ENCODE measurements around the gene ASIC2. TPM values are rescaled to one million over a fixed set of nuclear protein-coding genes. Genes with fewer than 3 reads are reported as not detected.

ASIC2 gene
- total RNA-seq, 1 donor from 2014 or later = 0.36 TPM

DNA sequence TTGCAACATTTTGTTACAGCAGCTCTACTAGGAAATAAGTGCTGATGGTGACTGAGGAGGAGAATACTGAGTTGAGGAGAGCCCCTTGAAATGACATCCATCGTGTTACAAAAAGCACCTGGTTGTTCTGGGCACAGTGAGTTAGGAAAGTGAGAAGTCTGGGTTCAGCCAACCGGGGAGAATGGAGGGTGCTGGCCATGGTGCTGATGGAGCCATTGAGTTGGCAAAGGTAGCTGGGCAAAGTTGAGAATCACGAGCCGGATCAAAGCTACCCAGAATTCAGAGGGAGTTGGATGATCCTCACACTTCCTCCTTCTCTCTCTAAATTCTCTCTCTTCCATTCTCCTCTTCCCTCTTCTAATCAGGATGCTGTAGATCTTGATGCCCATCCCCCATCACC, 35.0 kb upstream of the ASIC2 start:
- H3K79me2 ChIP-seq (ENCODE audit: insufficient read depth, low read length) = no peaks in the 10 kb centered on the region
- FAIRE-seq (no peak), DNase-seq (ENCODE audit: low read depth) (no peak)
- H3K4me3 ChIP-seq (ENCODE audit: insufficient read depth, low read depth, low read length) = no peak overlapping the region
- H2AFZ ChIP-seq (ENCODE audit: low read depth, low read length) = no peak overlapping the region
- Mint-ChIP-seq H3K27ac (ENCODE audit: unreplicated experiment) (no peak overlapping the region), H3K4me1 (ENCODE audit: low read depth, unreplicated experiment) (no peaks in the 10 kb centered on the region), H3K9me3 (ENCODE audit: unreplicated experiment) (peaks cover 14% of the 10 kb centered on the region), H3K4me3 (ENCODE audit: unreplicated experiment) (no peak overlapping the region), H3K27me3 (ENCODE audit: low read depth, unreplicated experiment) (peaks cover 58% of the 10 kb centered on the region), H3K36me3 (ENCODE audit: low read depth, unreplicated experiment) (no peaks in the 10 kb centered on the region)
- H3K9me3 ChIP-seq (ENCODE audit: insufficient read depth, low read depth, low read length) = peaks cover 3% of the 10 kb centered on the region
- H3K4me2 ChIP-seq (ENCODE audit: low read length) = no peak overlapping the region
- H3K27ac ChIP-seq (ENCODE audit: low read depth, low read length) = no peak overlapping the region
- no peaks in the 10 kb centered on the region for H3K4me1 ChIP-seq (ENCODE audit: insufficient read depth, low read length)
- TF ChIP-seq EZH2 (IDR thresholded peaks at IDR 0.05; ENCODE audit: insufficient read depth, low read length) = no peak
- TF ChIP-seq, protein P1, sequence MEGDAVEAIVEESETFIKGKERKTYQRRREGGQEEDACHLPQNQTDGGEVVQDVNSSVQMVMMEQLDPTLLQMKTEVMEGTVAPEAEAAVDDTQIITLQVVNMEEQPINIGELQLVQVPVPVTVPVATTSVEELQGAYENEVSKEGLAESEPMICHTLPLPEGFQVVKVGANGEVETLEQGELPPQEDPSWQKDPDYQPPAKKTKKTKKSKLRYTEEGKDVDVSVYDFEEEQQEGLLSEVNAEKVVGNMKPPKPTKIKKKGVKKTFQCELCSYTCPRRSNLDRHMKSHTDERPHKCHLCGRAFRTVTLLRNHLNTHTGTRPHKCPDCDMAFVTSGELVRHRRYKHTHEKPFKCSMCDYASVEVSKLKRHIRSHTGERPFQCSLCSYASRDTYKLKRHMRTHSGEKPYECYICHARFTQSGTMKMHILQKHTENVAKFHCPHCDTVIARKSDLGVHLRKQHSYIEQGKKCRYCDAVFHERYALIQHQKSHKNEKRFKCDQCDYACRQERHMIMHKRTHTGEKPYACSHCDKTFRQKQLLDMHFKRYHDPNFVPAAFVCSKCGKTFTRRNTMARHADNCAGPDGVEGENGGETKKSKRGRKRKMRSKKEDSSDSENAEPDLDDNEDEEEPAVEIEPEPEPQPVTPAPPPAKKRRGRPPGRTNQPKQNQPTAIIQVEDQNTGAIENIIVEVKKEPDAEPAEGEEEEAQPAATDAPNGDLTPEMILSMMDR (IDR thresholded peaks at IDR 0.05; ENCODE audit: insufficient read depth, low read depth, low read length) = no peak
- no peaks in the 10 kb centered on the region for H3K27me3 ChIP-seq (ENCODE audit: insufficient read depth, low read length)
- no peaks in the 10 kb centered on the region for H3K36me3 ChIP-seq (ENCODE audit: insufficient read depth, low read length)
- H3K9ac ChIP-seq (ENCODE audit: low read length) = no peak overlapping the region
- H4K20me1 ChIP-seq (ENCODE audit: insufficient read depth, low read length) = no peaks in the 10 kb centered on the region

DNA sequence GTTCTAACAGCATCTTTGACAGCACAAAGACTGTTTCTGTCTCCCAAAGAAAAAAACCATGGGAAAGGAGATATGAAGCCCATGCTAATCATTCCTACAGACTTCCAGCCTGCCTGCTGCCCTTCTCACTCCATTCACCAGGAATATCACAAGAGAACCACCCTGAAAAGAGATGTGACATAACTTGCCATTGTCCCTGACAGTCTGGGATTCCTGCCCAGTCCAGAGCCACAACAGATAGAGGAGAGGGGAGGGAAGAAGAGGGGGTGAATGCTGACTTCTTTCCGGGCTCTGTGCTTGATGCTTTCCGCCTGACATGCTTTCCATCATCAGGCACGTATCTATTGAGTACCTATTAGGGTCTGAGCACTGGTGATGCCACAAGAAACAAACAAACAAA, 31.6 kb upstream of the ASIC2 start:
- Mint-ChIP-seq H3K27me3 (ENCODE audit: low read depth, unreplicated experiment) (peaks cover 65% of the 10 kb centered on the region), H3K36me3 (ENCODE audit: low read depth, unreplicated experiment) (no peaks in the 10 kb centered on the region)
- no peak overlapping the region for H3K27ac ChIP-seq (ENCODE audit: low read depth, low read length)

DNA sequence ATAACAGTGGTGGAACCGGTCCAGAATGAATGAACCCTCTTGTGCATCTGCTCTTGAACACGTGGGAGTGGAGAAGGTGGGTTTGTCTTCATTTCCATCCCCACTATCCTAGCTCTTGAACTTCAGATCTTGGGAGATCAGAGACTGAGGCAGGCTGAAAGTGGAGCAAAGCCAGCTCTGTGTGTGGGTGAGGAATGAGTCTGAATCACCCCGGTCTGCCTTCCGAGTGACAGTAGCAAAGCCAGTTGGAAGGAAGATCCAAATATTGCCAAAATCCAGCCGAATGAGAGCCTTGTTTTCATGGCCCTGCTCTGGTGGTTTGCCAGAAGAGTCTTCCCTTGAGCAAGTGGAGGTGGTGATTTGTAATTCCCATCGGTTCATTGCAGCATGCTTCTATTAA, 29.0 kb upstream of the ASIC2 start:
- no peaks in the 10 kb centered on the region for H3K79me2 ChIP-seq (ENCODE audit: insufficient read depth, low read length)
- no peak overlapping the region for H3K4me3 ChIP-seq (ENCODE audit: insufficient read depth, low read depth, low read length)
- TF ChIP-seq, protein P1 (IDR thresholded peaks at IDR 0.05; ENCODE audit: insufficient read depth, low read depth, low read length) = no peak
- no peak for TF ChIP-seq EZH2 (IDR thresholded peaks at IDR 0.05; ENCODE audit: insufficient read depth, low read length)
- Mint-ChIP-seq H3K27me3 (ENCODE audit: low read depth, unreplicated experiment) (peaks cover 63% of the 10 kb centered on the region), H3K4me3 (ENCODE audit: unreplicated experiment) (no peak overlapping the region), H3K27ac (ENCODE audit: unreplicated experiment) (no peak overlapping the region), H3K9me3 (ENCODE audit: unreplicated experiment) (peaks cover 4% of the 10 kb centered on the region), H3K4me1 (ENCODE audit: low read depth, unreplicated experiment) (no peaks in the 10 kb centered on the region), H3K36me3 (ENCODE audit: low read depth, unreplicated experiment) (no peaks in the 10 kb centered on the region)
- no peaks in the 10 kb centered on the region for H3K9me3 ChIP-seq (ENCODE audit: insufficient read depth, low read depth, low read length)
- no peaks in the 10 kb centered on the region for H3K27me3 ChIP-seq (ENCODE audit: insufficient read depth, low read length)
- H3K4me2 ChIP-seq (ENCODE audit: low read length) = no peak overlapping the region
- H3K9ac ChIP-seq (ENCODE audit: low read length) = no peak overlapping the region
- FAIRE-seq = no peak
- peak; percentile 6 for DNase-seq (ENCODE audit: low read depth)
- no peaks in the 10 kb centered on the region for H4K20me1 ChIP-seq (ENCODE audit: insufficient read depth, low read length)
- no peak overlapping the region for H3K27ac ChIP-seq (ENCODE audit: low read depth, low read length)
- no peaks in the 10 kb centered on the region for H3K36me3 ChIP-seq (ENCODE audit: insufficient read depth, low read length)
- no peak overlapping the region for H2AFZ ChIP-seq (ENCODE audit: low read depth, low read length)
- no peaks in the 10 kb centered on the region for H3K4me1 ChIP-seq (ENCODE audit: insufficient read depth, low read length)

More for the DNA sequence above, 31.6 kb upstream of the ASIC2 start:
- H3K27me3 ChIP-seq (ENCODE audit: insufficient read depth, low read length) = no peaks in the 10 kb centered on the region
- no peak overlapping the region for H3K27ac Mint-ChIP-seq (ENCODE audit: unreplicated experiment)
- no peaks in the 10 kb centered on the region for H3K36me3 ChIP-seq (ENCODE audit: insufficient read depth, low read length)
- no peak overlapping the region for H3K9ac ChIP-seq (ENCODE audit: low read length)
- FAIRE-seq (no peak), DNase-seq (ENCODE audit: low read depth) (no peak)
- no peaks in the 10 kb centered on the region for H3K79me2 ChIP-seq (ENCODE audit: insufficient read depth, low read length)
- peaks cover 7% of the 10 kb centered on the region for H3K9me3 Mint-ChIP-seq (ENCODE audit: unreplicated experiment)
- H3K4me2 ChIP-seq (ENCODE audit: low read length) = no peak overlapping the region
- H3K4me1 ChIP-seq (ENCODE audit: insufficient read depth, low read length) = no peaks in the 10 kb centered on the region
- no peaks in the 10 kb centered on the region for H3K9me3 ChIP-seq (ENCODE audit: insufficient read depth, low read depth, low read length)
- H3K4me3 ChIP-seq (ENCODE audit: insufficient read depth, low read depth, low read length) = no peak overlapping the region
- no peak overlapping the region for H2AFZ ChIP-seq (ENCODE audit: low read depth, low read length)
- no peak for TF ChIP-seq EZH2 (IDR thresholded peaks at IDR 0.05; ENCODE audit: insufficient read depth, low read length)
- TF ChIP-seq, protein P1 (IDR thresholded peaks at IDR 0.05; ENCODE audit: insufficient read depth, low read depth, low read length) = no peak
- no peaks in the 10 kb centered on the region for H4K20me1 ChIP-seq (ENCODE audit: insufficient read depth, low read length)
- H3K4me1 Mint-ChIP-seq (ENCODE audit: low read depth, unreplicated experiment) = no peaks in the 10 kb centered on the region
- H3K4me3 Mint-ChIP-seq (ENCODE audit: unreplicated experiment) = no peak overlapping the region

Measured in astrocyte (in vitro differentiated cells and primary cell).